K562 (cell line): ENCODE results near the gene BBLN. TPM values are rescaled to one million over a fixed set of nuclear protein-coding genes. Genes with fewer than 3 reads are reported as not detected.

Source experiments
- CBFB ChIP-seq: sonication (generic); formaldehyde crosslinking; IDR thresholded peaks from 2 replicates; pipeline ENCODE4 v1.4.0; 2020; ENCODE audit warnings: mild to moderate bottlenecking, missing genetic modification reagents
- CTBP1 ChIP-seq: fragments of 450-650 bp; IDR thresholded peaks from 2 replicates; pipeline ENCODE4 v1.6.1; 2016; ENCODE audit warnings: borderline replicate concordance
- DMBX1 ChIP-seq: fragments of 250-450 bp; sonication (Bioruptor Pico); IDR thresholded peaks from 2 replicates; pipeline ENCODE4 v1.8.0; 2022; ENCODE audit warnings: inconsistent platforms, mild to moderate bottlenecking, moderate library complexity, borderline replicate concordance
- GTF2F1 ChIP-seq: IDR thresholded peaks from 2 replicates; pipeline ENCODE4 v1.6.1; 2011; ENCODE audit warnings: low read depth, low read length, improper control_type of control experiment
- HIVEP1 ChIP-seq: fragments of 250-450 bp; sonication (Bioruptor Pico); IDR thresholded peaks from 2 replicates; pipeline ENCODE4 v1.4.0; 2020; ENCODE audit warnings: mild to moderate bottlenecking
- MCM2 ChIP-seq: fragments of 450-650 bp; IDR thresholded peaks from 2 replicates; pipeline ENCODE4 v1.6.1; 2017; ENCODE audit warnings: low read depth, mild to moderate bottlenecking
- PTRF ChIP-seq: fragments of 450-650 bp; IDR thresholded peaks from 2 replicates; pipeline ENCODE4 v1.6.1; 2016; ENCODE audit warnings: mild to moderate bottlenecking, missing genetic modification characterization, missing compliant biosample characterization
- TARDBP ChIP-seq: fragments of 450-650 bp; IDR thresholded peaks from 2 replicates; pipeline ENCODE4 v1.6.1; 2016
- polyA plus RNA-seq, 8 experiments: library from polyadenylated mRNA; depleted of rRNA in 4 of 8; stranded (reverse) in 5 of 8; unstranded in 3 of 8; fragments of >200 nt; fragmentation: Nextera tagmentation in 2 of 8; fragmentation: Illumina TruSeq in 1 of 8; extraction: Ambion mirVana in 2 of 8; extraction: Trizol in 1 of 8; gene quantifications; 2 replicates each; pipeline versions ENCODE4 v1.2.1 to v1.2.3, GENCODE V29; 2011 to 2014; ENCODE audit warnings: inconsistent platforms in 1 of 8, missing spikeins in 1 of 8
- total RNA-seq, 7 experiments: library from RNA; depleted of rRNA in 6 of 7; stranded (reverse); fragments of >200 nt in 6 of 7; fragmentation: Illumina TruSeq in 2 of 7; extraction: Trizol in 2 of 7; gene quantifications; 2 replicates each; pipeline versions ENCODE4 v1.2.1 to v1.2.3, GENCODE V29; 2011 to 2021; ENCODE audit warnings: low replicate concordance in 1 of 7
- TF ChIP-seq, protein P1 (sequence below): fragments of 450-650 bp; formaldehyde crosslinking; IDR thresholded peaks from 2 replicates; pipeline ENCODE4 v1.4.0; 2020; ENCODE audit warnings: mild to moderate bottlenecking, moderate library complexity
- TF ChIP-seq, protein P2 (sequence below): fragments of 450-650 bp; IDR thresholded peaks from 2 replicates; pipeline ENCODE4 v1.6.1; 2016; ENCODE audit warnings: missing biosample characterization, missing genetic modification characterization
- TF ChIP-seq, protein P3 (sequence below): fragments of 450-650 bp; IDR thresholded peaks from 2 replicates; pipeline ENCODE4 v1.7.1; 2018; ENCODE audit warnings: mild to moderate bottlenecking, low read depth; ENCODE audit not compliant: partially characterized antibody
- TF ChIP-seq, protein P4 (sequence below): sonication (generic); IDR thresholded peaks from 2 replicates; pipeline ENCODE4 v1.6.1; 2016
- TF ChIP-seq, protein P5 (sequence below): fragments of 200-800 bp; sonication (Bioruptor generic); IDR thresholded peaks from 2 replicates; pipeline ENCODE4 v1.6.1; 2017; ENCODE audit warnings: missing genetic modification characterization, missing compliant biosample characterization
- TF ChIP-seq, protein P6 (sequence below): fragments of 450-650 bp; IDR thresholded peaks from 2 replicates; pipeline ENCODE4 v1.6.1; 2018; ENCODE audit warnings: mild to moderate bottlenecking, low read depth; ENCODE audit not compliant: partially characterized antibody
- TF ChIP-seq, protein P7 (sequence below): fragments of 250-450 bp; sonication (Bioruptor Pico); IDR thresholded peaks from 2 replicates; pipeline ENCODE4 v1.5.0; 2022; ENCODE audit warnings: mild to moderate bottlenecking

Gene BBLN
- total and polyA plus RNA-seq, 9 of the 15 experiments (the other 6 are each of a cell fraction or from before 2014, with no cell fraction given): 4.2 to 331 (median 87.1) TPM

DNA sequence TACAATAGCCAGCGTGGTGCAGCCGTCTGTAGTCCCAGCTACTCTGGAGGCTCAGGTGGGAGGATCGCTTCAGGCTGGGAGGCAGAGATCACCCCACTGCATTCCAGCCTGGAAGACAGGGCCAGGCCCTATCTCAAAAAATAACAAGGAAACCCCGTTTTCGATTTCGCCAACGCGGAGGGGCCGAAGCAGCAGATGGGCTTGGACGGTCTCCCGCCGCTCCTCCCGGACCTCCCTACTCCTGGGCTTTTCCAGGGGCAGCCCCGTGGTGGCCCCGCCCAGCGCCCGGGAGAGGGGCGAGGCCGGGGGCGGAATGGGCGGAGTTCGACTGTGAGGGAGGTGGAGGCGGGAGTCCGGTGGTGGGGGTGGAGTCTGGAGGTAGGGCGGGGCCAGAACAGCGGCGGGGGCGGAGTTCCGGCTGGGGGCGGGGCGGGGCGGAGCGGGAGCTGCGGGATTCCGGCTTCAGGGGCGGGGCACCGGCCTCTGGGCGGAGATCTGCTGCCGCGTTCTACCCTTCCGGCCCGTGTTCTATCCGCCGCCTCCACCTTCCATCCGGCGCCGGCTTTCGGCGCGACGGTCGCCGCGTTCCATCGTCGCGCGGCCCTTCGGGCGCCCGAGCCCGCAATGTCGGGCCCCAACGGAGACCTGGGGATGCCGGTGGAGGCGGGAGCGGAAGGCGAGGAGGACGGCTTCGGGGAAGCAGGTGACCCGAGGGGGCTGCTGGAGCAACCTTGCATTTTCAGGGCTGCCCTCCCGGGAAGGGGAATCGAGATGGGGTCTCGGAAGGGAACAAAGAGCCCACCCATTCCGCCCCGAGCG is at the start of gene BBLN (continued):
- TF ChIP-seq, protein P1, sequence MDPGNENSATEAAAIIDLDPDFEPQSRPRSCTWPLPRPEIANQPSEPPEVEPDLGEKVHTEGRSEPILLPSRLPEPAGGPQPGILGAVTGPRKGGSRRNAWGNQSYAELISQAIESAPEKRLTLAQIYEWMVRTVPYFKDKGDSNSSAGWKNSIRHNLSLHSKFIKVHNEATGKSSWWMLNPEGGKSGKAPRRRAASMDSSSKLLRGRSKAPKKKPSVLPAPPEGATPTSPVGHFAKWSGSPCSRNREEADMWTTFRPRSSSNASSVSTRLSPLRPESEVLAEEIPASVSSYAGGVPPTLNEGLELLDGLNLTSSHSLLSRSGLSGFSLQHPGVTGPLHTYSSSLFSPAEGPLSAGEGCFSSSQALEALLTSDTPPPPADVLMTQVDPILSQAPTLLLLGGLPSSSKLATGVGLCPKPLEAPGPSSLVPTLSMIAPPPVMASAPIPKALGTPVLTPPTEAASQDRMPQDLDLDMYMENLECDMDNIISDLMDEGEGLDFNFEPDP (CRISPR knock-in tag): peak; percentile 76; the same call in 1 of the 2 replicates
- TF ChIP-seq, protein P2, sequence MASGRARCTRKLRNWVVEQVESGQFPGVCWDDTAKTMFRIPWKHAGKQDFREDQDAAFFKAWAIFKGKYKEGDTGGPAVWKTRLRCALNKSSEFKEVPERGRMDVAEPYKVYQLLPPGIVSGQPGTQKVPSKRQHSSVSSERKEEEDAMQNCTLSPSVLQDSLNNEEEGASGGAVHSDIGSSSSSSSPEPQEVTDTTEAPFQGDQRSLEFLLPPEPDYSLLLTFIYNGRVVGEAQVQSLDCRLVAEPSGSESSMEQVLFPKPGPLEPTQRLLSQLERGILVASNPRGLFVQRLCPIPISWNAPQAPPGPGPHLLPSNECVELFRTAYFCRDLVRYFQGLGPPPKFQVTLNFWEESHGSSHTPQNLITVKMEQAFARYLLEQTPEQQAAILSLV (tag): no peak
- TF ChIP-seq GTF2F1: peak; percentile 77; the same call in 1 of the 2 replicates
- no peak for TF ChIP-seq TARDBP
- no peak for TF ChIP-seq MCM2
- TF ChIP-seq CBFB (CRISPR knock-in tag): no peak
- TF ChIP-seq, protein P3, sequence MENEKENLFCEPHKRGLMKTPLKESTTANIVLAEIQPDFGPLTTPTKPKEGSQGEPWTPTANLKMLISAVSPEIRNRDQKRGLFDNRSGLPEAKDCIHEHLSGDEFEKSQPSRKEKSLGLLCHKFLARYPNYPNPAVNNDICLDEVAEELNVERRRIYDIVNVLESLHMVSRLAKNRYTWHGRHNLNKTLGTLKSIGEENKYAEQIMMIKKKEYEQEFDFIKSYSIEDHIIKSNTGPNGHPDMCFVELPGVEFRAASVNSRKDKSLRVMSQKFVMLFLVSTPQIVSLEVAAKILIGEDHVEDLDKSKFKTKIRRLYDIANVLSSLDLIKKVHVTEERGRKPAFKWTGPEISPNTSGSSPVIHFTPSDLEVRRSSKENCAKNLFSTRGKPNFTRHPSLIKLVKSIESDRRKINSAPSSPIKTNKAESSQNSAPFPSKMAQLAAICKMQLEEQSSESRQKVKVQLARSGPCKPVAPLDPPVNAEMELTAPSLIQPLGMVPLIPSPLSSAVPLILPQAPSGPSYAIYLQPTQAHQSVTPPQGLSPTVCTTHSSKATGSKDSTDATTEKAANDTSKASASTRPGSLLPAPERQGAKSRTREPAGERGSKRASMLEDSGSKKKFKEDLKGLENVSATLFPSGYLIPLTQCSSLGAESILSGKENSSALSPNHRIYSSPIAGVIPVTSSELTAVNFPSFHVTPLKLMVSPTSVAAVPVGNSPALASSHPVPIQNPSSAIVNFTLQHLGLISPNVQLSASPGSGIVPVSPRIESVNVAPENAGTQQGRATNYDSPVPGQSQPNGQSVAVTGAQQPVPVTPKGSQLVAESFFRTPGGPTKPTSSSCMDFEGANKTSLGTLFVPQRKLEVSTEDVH: no peak
- TF ChIP-seq, protein P4, sequence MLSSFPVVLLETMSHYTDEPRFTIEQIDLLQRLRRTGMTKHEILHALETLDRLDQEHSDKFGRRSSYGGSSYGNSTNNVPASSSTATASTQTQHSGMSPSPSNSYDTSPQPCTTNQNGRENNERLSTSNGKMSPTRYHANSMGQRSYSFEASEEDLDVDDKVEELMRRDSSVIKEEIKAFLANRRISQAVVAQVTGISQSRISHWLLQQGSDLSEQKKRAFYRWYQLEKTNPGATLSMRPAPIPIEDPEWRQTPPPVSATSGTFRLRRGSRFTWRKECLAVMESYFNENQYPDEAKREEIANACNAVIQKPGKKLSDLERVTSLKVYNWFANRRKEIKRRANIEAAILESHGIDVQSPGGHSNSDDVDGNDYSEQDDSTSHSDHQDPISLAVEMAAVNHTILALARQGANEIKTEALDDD: no peak
- TF ChIP-seq, protein P5, sequence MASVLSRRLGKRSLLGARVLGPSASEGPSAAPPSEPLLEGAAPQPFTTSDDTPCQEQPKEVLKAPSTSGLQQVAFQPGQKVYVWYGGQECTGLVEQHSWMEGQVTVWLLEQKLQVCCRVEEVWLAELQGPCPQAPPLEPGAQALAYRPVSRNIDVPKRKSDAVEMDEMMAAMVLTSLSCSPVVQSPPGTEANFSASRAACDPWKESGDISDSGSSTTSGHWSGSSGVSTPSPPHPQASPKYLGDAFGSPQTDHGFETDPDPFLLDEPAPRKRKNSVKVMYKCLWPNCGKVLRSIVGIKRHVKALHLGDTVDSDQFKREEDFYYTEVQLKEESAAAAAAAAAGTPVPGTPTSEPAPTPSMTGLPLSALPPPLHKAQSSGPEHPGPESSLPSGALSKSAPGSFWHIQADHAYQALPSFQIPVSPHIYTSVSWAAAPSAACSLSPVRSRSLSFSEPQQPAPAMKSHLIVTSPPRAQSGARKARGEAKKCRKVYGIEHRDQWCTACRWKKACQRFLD (CRISPR knock-in tag): no peak
- TF ChIP-seq PTRF (tag): no peak
- TF ChIP-seq, protein P6, sequence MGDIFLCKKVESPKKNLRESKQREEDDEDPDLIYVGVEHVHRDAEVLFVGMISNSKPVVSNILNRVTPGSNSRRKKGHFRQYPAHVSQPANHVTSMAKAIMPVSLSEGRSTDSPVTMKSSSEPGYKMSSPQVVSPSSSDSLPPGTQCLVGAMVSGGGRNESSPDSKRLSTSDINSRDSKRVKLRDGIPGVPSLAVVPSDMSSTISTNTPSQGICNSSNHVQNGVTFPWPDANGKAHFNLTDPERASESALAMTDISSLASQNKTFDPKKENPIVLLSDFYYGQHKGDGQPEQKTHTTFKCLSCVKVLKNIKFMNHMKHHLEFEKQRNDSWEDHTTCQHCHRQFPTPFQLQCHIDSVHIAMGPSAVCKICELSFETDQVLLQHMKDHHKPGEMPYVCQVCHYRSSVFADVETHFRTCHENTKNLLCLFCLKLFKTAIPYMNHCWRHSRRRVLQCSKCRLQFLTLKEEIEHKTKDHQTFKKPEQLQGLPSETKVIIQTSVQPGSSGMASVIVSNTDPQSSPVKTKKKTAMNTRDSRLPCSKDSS: no peak
- peak; percentile 73; the same call in 1 of the 2 replicates for TF ChIP-seq HIVEP1
- TF ChIP-seq CTBP1: no peak
- no peak; the same call in 1 of the 2 replicates for TF ChIP-seq DMBX1 (CRISPR knock-in tag)
- TF ChIP-seq, protein P7, sequence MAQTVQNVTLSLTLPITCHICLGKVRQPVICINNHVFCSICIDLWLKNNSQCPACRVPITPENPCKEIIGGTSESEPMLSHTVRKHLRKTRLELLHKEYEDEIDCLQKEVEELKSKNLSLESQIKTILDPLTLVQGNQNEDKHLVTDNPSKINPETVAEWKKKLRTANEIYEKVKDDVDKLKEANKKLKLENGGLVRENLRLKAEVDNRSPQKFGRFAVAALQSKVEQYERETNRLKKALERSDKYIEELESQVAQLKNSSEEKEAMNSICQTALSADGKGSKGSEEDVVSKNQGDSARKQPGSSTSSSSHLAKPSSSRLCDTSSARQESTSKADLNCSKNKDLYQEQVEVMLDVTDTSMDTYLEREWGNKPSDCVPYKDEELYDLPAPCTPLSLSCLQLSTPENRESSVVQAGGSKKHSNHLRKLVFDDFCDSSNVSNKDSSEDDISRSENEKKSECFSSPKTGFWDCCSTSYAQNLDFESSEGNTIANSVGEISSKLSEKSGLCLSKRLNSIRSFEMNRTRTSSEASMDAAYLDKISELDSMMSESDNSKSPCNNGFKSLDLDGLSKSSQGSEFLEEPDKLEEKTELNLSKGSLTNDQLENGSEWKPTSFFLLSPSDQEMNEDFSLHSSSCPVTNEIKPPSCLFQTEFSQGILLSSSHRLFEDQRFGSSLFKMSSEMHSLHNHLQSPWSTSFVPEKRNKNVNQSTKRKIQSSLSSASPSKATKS: no peak
